22Rv1 (cell line): Measurements from ENCODE around the gene ENOSF1.

ENCODE experiments used
- CTCF ChIP-seq: fragments of 450-650 bp; IDR thresholded peaks from 2 replicates; pipeline ENCODE4 v1.5.1; 2017; ENCODE audit warnings: mild to moderate bottlenecking
- ZFX ChIP-seq: fragments of 450-650 bp; IDR thresholded peaks from 2 replicates; pipeline ENCODE4 v1.6.1; 2017; ENCODE audit warnings: antibody characterized with exemption, borderline replicate concordance

- peak; percentile 27 for TF ChIP-seq CTCF
- TF ChIP-seq ZFX: no peak
Observed at GRCh38 chr18:711657-712400, 601 bp downstream of the ENOSF1 start.
